Amniotic epithelial cell (primary cell): Measurements from ENCODE around the gene RNF25.
A peak's percentile ranks its signal among the peaks of the same experiment; 100 is the strongest.

Experiments used
- DNase-seq: peaks from one replicate; pipeline ENCODE4 v3.0.0-alpha.2; 2010; ENCODE audit warnings: low read depth

Gene RNF25, protein sequence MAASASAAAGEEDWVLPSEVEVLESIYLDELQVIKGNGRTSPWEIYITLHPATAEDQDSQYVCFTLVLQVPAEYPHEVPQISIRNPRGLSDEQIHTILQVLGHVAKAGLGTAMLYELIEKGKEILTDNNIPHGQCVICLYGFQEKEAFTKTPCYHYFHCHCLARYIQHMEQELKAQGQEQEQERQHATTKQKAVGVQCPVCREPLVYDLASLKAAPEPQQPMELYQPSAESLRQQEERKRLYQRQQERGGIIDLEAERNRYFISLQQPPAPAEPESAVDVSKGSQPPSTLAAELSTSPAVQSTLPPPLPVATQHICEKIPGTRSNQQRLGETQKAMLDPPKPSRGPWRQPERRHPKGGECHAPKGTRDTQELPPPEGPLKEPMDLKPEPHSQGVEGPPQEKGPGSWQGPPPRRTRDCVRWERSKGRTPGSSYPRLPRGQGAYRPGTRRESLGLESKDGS

GRCh38 chr2:218671654-218672566, at the start of gene RNF25, which contains the start of gene STK36:
TSS of gene RNF25 (minus strand) at chr2:218672002. CDS start at chr2:218671970, 32 bp downstream.
TSS of gene STK36 (plus strand) at chr2:218672086. CDS start at chr2:218672830, 744 bp downstream.
- peak; percentile 87 for DNase-seq

GRCh38 chr2:218721488-218721887, 49.7 kb upstream of the RNF25 start:
- no peak for DNase-seq

DNA sequence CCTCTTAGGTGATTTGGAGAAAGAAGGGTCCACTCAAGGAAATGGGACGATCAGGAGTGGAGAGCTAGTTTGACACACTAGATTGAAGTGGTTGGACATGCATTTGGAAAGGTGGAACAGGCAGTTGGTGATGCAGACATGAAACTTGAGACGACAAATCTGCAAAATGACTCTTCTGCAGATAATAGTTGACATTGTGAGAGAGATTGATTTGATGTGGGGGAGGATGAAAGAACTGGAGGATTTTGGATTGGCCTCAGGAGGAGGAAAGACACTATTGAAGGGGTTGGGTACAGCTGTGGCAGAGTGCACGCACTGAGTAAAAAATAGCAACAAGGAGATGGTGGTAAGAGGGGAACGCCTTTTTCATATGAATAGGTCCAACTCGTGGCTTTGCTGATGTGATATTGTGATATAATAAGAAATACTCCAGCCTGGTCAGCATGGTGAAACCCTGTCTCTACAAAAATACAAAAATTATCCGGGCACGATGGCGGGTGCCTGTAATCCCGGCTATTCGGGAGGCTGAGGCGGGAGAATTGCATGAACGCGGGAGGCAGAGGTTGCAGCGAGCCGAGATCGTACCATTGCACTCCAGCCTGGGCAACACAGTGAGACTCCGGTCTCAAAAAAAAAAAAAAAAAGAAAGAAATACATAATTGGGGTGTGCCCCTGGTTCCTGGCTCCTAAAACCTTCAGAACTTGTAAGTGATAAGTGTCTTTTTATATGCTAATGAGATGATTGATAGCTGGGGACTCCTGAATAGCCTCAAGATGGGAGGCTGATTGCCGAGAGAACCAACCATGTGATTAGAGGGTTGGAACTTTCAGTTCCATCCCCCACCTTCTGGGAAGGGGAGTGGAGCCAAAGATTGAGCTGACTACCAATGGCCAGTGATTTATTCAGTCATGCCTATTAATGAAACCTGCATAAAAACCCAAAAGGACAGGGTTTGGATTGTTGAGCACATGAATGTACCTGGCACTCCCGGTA, 48.5 kb upstream of the RNF25 start:
- DNase-seq, result no peak

DNA sequence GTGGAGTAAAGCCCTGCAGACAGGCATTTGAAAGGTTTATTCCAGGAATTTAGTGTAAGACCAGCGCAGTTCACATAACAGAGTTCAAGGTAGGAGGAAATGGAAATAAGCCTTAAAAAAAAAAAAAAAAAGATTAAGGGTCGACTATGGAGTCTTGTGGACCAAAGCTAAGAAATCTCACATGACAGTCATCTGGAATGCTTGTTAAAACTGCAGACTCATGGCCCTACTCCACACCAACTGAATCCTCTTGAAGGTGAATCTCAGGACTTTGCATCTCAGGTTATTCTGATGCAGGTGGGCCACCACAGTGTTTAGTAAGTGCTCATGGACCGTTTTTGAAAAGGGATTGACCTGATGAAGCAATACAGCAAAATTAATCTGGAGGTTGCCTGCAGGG, 47.7 kb upstream of the RNF25 start:
- no peak for DNase-seq

GRCh38 chr2:218718058-218718457, 46.3 kb upstream of the RNF25 start:
- no peak for DNase-seq

DNA sequence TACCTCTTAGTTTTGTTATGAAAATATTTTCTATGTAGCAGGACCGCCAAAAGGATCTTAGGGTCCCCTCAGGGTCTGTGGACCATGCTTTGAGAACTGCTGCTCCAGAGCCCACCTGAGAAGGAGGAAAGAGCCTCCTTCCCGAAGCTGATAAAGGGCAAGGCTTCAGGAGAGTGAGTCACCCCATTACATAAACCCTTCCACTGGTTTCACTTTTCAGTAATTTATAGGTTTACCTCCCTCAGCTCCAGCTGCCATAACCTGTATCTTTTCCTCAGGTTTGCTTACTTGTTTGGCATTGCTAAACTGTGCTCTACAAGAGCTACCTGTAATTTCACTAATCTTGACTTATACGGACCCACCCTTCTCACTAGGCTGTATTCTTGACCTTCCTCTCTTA, 45.5 kb upstream of the RNF25 start:
- peak; percentile 61 for DNase-seq

GRCh38 chr2:218716070-218716469, 44.3 kb upstream of the RNF25 start:
- DNase-seq, result peak; percentile 35

DNA sequence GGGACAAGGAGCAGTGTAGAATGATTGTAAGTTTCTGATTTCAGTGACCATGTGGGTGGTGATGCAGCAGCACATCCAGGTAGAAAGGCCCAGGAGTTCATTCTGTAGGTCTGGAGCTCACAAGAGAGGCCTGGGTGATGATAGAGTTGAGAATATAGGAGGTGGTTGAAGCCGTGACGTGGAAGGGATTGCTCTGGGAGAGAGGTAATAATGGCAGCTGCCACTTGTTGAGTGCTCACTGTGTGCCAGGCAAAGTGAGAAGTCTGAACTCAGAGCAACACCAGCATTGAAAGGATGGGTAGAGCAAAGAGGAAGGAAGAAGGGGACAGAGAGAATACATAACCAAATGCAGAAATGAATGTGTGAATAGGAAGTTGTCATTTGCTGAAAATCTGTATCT, 42.1 kb upstream of the RNF25 start:
- no peak for DNase-seq

GRCh38 chr2:218711550-218711929, 39.7 kb upstream of the RNF25 start:
- peak; percentile 72 for DNase-seq

- DNase-seq, result peak; percentile 91
These were observed 39.1 kb upstream of the RNF25 start, which contains the start of gene TTLL4 for GRCh38 chr2:218710687-218711549. TSS of gene TTLL4 (plus strand) at chr2:218710835. CDS start at chr2:218737677, 26,842 bp downstream.

- DNase-seq, result no peak
These were observed 38.5 kb upstream of the RNF25 start for GRCh38 chr2:218710334-218710686.

DNA sequence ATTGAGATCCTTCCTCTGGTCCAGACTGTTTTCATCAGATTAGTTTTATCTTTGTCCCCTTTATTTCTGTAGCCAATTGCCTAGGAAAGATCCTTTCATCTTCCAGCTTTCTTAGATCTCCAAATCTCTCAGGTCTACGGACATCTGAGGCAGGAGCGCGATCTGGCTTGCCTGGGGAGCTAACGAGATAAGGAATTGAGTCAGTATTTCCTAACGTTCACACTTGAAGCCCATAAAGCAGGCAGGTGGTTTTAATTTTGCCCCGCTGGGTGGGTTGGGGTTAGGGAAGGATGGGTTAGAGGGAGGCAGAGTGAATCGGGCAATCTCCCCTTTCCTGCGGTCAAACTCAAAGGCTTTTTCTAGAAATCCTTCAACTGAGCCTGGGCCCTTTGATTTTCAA, 38.1 kb upstream of the RNF25 start:
- no peak for DNase-seq

DNA sequence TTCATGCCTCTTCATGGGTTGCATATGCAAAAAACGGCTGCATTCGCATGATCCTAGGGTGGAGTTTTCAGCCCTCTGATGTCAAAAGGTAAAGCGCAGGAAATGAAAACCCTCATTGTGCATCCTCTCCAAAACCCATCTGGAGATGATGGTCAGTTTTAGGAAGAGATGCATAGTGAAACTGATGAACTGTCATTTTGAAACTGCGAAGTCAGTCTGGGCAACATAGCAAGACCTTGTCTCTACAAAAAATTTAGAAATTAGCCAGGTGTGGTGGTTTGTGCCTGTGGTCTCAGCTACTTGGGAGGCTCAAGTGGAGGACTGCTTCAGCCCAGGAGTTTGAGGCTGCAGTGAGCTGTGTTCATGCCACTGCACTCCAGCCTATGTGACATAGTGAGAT, 36.3 kb upstream of the RNF25 start:
- no peak for DNase-seq

DNA sequence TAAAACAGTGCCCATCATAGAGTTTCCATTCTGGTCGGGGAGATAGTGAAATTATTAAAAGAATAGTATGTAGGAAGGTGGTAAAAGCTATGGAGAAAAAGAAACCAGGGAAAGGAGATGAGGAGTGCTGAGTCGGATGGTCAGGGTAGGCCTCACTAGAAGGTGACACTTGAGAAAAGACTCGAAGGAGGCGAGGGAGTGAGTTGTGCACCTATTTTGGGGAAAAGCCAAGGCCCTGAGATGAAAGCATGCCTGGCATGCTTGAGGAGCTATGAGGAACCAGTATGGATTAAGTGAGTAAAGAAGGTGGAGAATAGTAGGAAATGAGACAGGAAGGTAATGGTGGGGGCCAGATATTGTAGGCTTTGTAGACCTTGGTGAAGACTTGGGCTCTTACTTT, 31.5 kb upstream of the RNF25 start:
- DNase-seq, result no peak

DNA sequence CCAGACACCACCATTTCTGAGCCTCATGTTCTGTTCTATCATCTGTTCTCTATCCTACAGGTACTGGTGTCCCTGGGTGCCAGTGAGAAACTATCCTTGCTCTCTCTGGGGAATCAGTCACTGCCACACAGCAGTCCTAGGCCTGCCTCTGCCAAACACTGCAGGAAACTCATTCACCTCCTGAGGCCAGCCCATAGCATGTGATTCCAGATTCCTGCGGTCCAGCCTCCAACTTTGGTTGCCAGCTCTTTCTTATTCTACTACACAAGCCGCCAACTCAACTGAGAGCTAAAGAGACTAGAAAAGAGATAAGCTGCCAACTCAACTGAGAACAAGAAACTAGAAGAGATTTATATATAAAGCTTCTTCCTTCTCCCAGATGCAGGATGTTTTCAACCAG, 30.0 kb upstream of the RNF25 start:
- DNase-seq, result peak; percentile 27

DNA sequence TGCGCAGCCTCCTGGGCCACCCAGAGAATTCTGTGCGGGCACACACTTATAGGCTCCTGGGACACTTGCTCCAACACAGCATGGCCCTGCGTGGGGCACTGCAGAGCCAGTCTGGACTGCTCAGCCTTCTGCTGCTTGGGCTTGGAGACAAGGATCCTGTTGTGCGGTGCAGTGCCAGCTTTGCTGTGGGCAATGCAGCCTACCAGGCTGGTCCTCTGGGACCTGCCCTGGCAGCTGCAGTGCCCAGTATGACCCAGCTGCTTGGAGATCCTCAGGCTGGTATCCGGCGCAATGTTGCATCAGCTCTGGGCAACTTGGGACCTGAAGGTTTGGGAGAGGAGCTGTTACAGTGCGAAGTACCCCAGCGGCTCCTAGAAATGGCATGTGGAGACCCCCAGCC, 27.1 kb upstream of the RNF25 start:
- DNase-seq, result no peak

- peak; percentile 52 for DNase-seq
These were observed 22.8 kb upstream of the RNF25 start for GRCh38 chr2:218694405-218695145.

DNA sequence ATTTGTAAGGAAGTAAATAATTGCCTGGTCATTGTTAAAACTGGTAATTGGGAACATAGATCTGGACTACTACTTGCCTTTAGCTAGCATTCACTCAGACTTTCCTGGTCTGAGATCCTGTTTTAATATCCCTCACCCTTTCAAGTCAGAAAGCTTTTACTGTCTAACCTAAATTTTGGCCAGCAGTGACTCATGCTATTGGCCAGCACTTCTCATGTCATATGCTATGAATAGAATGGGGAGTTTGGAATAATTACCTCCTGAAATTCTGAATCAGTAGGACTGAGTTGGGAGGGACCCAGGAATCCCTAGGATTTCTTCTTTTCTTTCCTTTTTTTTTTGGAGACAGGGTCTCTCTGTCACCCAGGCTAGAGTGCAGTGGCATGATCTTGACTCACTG, 19.4 kb upstream of the RNF25 start:
- no peak for DNase-seq

- DNase-seq, result peak; percentile 81
These were observed 15.7 kb upstream of the RNF25 start for GRCh38 chr2:218687400-218688060.
